ENCODE data around the gene TNIK.

GRCh38 chr3:171427771-171428320, 32.4 kb downstream of the TNIK start:
- no peak for TF ChIP-seq EZH2 (IDR thresholded peaks at IDR 0.05; ENCODE audit: low read length, unreplicated experiment)
- no peak for TF ChIP-seq CTCF (conservative IDR thresholded peaks at IDR 0.05; ENCODE audit: low read depth, low read length)
